ENCODE measurements around the gene SEMA6B. TPM values are rescaled to one million over a fixed set of nuclear protein-coding genes. Genes with fewer than 3 reads are reported as not detected.
A peak's percentile ranks its signal among the peaks of the same experiment; 100 is the strongest.

Gene SEMA6B
- total and polyA plus RNA-seq, 2 donors (not counting 1 experiment from before 2014, with no cell fraction given), result 0.42 TPM; not detected in 1

DNA sequence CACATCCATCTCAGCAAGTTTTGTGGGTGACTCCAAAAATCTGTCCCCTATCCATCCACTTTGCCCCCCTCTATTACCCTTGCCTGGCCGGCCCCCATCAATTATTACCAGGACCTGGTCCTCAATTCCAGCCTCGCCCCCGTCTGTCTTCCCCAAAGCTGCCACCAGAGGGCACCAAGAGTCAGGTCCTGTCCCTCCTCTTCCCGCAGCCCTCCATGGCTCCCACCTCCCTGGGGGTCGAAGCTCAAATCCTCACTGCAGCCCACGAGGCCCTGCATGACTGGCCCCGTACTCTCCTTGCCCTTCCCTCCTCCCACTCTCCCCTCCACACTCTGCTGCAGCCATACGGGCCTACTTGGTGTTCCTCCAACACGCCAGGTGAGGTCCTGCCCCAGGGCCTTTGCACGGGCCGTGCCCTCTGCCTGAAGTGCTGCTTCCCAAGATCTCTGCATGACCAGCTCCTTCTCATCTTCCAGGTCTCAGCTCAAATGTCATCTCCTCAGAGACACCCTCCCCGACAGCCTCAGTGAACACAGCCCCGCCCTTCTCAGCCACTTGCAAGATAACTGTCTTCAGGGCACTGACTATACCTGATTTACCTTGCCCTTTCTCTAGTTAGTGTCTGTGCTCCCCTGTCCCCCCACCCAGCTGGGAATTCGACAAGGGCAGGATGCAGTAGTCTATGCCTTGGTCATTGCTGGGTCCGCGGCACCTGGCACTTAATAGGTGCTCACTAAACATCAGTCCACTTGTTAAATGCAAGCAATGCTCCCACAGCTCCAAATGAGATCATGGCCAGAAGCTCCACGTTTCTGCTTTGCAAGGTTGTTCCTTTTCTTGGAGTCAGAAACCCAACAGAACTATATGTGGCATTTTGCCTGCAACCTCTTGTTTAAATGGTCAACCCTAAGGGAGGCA lies 16.8 kb upstream of the SEMA6B start:
- Mint-ChIP-seq H3K27ac (no peak overlapping the region), H3K27me3 (peaks cover 33% of the 10 kb centered on the region), H3K4me3 (no peak overlapping the region), H3K9me3 (ENCODE audit: insufficient read depth) (no peaks in the 10 kb centered on the region), H3K4me1 (no peaks in the 10 kb centered on the region)
- peak; percentile 73 for ATAC-seq (ENCODE audit: low read depth)
- Histone ChIP-seq H4K20me1 (ENCODE audit: control insufficient read depth, insufficient read depth, low read length, poor library complexity, severe bottlenecking) (no peaks in the 10 kb centered on the region), H2AFZ (ENCODE audit: insufficient read depth, low read depth, low read length, poor library complexity, severe bottlenecking) (no peak overlapping the region), H3K79me2 (ENCODE audit: control insufficient read depth, insufficient read depth, low read length) (no peaks in the 10 kb centered on the region), H3K4me1 (ENCODE audit: control insufficient read depth in 2 of 2, insufficient read depth in 2 of 2, low read length in 2 of 2) (peaks cover 0 to 3% of the 10 kb centered on the region in 2 donors), H3K27ac (ENCODE audit: low read length in 2 of 2) (no peak overlapping the region), H3K9ac (ENCODE audit: low read length) (no peak overlapping the region), H3K4me3 (ENCODE audit: control extremely low read depth in 1 of 5, extremely low read depth in 1 of 5, insufficient read depth in 1 of 5, low read depth in 2 of 5, low read length in 4 of 5) (no peak overlapping the region), H3K36me3 (replicated peaks in 1 of 2; ENCODE audit: control extremely low read depth in 1 of 2, control insufficient read depth in 1 of 2, extremely low read depth in 1 of 2, insufficient read depth in 2 of 2, low read length in 1 of 2) (no peaks in the 10 kb centered on the region), H3K27me3 (replicated peaks in 1 of 4; ENCODE audit: control extremely low read depth in 1 of 4, control insufficient read depth in 3 of 4, insufficient read depth in 4 of 4, low read length in 3 of 4) (peaks cover 0 to 53% (median 21%) of the 10 kb centered on the region in 4 experiments), H3K4me2 (replicated peaks; ENCODE audit: low read depth, low read length, poor library complexity, severe bottlenecking) (no peak overlapping the region), H3K9me3 (ENCODE audit: control extremely low read depth in 1 of 3, control insufficient read depth in 2 of 3, insufficient read depth in 1 of 3, low read length in 2 of 3) (peaks cover 0 to 12% (median 0%) of the 10 kb centered on the region in 3 donors)
- TF ChIP-seq EZH2 (IDR thresholded peaks at IDR 0.05; ENCODE audit: borderline replicate concordance, insufficient read depth, low read depth, low read length, poor library complexity, severe bottlenecking), result no peak
- TF ChIP-seq, protein P1, sequence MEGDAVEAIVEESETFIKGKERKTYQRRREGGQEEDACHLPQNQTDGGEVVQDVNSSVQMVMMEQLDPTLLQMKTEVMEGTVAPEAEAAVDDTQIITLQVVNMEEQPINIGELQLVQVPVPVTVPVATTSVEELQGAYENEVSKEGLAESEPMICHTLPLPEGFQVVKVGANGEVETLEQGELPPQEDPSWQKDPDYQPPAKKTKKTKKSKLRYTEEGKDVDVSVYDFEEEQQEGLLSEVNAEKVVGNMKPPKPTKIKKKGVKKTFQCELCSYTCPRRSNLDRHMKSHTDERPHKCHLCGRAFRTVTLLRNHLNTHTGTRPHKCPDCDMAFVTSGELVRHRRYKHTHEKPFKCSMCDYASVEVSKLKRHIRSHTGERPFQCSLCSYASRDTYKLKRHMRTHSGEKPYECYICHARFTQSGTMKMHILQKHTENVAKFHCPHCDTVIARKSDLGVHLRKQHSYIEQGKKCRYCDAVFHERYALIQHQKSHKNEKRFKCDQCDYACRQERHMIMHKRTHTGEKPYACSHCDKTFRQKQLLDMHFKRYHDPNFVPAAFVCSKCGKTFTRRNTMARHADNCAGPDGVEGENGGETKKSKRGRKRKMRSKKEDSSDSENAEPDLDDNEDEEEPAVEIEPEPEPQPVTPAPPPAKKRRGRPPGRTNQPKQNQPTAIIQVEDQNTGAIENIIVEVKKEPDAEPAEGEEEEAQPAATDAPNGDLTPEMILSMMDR (IDR thresholded peaks at IDR 0.05), result peak; percentile 72
- ChIA-PET CTCF (interaction anchor here (0.6 to 4.2 kb wide), 8 partner anchors 8 to 432 kb away, joined by 3 to 51 read pairs (median 6); partner anchors contain the start of gene SEMA6B), POLR2A (no interaction called here)
- intact Hi-C loops (cut with micrococcal nuclease), result loop anchor here (1.0 kb wide), 1 partner anchor 60 kb away; no protein-coding TSS in a partner anchor
- 59% methylated on average over 17 of the region's 17 CpGs for WGBS (ENCODE audit: insufficient coverage)
- DNase-seq, result peak; percentile 71

All from B cell (primary cell).